GM21825 (cell line): Measurements from ENCODE around the gene PMIS2.

ENCODE experiments used
- ATAC-seq: cut with Tn5 transposase; IDR thresholded peaks from one replicate; pipeline ENCODE4 v1.9.1; 2021; ENCODE audit warnings: mild to moderate bottlenecking, moderate library complexity; ENCODE audit not compliant: unreplicated experiment

Gene PMIS2

GRCh38 chr19:35556025-35556590, 29.9 kb upstream of the PMIS2 start:
- no peak for ATAC-seq

DNA sequence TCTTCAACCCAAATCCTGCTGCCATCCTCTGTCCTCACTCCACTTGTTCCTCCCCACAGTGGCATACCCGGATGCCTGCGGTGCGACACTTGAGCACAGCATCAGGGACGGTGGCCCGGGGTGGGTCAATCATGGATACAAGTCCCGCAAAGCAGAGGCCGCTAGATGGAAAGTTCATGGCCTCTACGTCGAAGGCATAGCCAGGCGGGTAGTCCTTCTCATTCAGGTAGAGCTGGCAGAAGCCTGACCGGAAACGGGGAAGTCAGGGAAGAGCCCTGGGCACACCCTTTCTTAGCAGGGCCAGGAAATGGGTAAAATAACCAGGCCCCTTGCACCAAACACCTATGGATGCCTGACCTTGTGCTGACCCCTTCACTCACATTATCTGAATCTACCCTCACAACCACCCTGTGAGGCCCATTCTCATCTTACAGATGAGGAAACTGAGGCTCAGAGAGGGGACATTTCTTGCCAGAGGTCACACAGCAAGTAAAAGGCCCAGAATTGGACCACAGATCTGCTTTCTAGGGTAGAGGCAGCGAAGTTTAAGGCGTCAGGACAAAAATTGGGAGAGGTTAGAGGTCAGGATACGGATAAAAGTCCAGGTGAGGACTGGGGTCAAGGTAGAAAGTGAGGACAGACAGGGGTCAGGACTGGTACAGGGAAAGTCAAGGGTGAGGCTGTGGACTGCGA, 29.0 kb upstream of the PMIS2 start:
- ATAC-seq = no peak

DNA sequence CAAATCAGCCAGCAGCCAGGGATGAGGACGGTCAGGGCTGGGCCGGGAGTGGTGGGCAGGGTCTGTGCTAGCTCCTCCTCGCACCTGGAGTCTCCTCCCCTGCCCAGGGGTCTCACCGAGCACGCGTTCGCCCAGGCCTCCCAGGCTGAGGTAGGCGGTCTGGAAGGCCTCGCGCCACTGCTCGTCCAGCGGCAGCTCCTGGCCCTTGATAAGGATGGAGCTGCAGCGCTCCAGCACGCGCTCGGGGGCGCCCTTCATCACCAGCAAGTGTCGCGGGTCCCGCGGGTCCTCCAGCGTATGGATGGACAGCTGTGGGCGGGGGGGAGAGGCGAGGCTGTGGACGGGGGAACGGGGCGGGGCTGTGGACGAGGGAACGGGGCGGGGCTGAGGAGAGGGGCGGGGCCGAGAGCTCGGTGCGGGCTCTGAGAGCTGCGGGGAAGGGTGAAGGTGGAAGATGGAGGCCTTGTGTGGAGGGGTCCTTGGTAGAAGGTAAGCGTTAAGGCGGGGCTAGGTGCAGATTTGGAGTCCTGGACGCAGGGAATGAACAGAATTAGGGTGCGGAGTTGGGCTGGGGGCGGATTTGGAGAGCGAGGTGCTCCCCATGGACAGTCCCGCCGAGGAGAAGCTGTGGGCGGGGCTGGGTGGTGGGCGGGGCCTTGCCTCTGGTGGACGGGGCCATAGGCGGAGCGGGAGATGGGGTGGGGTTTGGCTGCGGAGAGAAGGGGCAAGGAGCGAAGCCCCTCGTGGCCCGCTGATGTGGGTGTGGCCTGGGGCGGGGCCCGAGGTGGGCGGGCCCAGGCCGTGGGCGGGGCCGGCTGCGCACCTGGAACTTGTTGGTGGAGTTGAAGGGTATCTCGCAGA, 28.2 kb upstream of the PMIS2 start:
- no peak for ATAC-seq

- no peak for ATAC-seq
Measured at GRCh38 chr19:35558400-35559280, 27.3 kb upstream of the PMIS2 start.

- peak; percentile 60 for ATAC-seq
Measured at GRCh38 chr19:35559281-35559659, 26.7 kb upstream of the PMIS2 start.

DNA sequence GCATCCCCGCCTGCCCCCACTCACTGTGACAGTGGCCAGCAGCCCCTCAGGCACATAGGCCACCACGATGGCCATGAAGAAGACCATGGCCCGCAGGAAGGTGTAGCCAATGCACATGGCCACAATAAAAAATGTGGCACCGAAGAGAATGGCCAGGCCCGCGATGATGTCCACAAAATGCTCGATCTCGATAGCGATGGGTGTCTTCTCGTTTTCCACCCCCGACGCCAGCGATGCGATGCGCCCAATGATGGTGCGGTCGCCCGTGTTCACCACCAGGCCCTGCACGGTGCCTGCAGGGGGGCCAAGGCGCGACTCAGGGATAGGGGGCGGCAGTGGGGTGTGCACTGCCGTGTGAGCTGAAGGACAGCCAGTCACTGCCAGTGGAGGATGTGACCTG, 26.2 kb upstream of the PMIS2 start:
- ATAC-seq = no peak

DNA sequence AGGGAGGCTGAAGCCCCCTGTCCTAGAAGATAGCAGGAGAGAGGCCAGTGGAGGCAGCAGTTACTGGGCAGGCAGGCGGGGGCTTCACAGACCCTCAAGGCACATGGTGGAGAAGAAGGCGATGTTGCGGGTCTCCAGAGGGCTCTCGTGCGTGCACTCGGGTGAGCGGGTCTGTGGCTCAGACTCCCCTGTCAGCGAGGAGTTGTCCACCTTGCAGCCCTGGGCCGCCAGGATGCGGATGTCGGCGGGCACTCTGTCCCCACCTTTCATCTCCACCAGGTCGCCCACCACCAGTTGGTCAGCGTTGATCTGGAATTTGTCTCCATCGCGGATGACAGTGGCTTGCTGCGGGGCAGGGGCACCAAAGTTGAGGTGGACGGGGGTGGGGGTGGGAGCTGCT, 25.7 kb upstream of the PMIS2 start:
- ATAC-seq = no peak

- ATAC-seq = no peak
Measured at GRCh38 chr19:35560677-35561076, 25.3 kb upstream of the PMIS2 start.

GRCh38 chr19:35561436-35561835, 24.5 kb upstream of the PMIS2 start:
- no peak for ATAC-seq

GRCh38 chr19:35562336-35562735, 23.6 kb upstream of the PMIS2 start:
- ATAC-seq = no peak

DNA sequence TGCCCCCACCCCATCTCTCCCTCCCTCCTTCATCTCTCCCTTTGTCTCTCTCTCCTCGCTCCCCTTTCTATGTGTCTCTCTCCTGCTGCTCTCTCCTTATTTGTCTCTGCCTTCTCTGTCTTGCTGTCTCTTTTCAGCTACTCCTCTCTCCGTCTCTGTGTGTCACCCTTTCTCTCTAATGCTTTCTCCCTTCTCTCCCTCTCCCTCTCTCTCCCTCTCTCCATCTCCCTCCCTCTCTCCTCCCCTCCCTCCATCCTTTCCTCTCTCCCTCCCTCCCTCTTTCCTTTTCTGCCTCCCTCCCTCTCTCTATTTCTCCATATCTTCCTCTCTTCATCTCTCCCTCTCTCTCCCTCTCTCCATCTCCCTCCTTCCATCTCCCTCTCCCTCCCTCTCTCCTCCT, 23.2 kb upstream of the PMIS2 start:
- no peak for ATAC-seq

- no peak for ATAC-seq
Measured at GRCh38 chr19:35563207-35563829, 22.7 kb upstream of the PMIS2 start, which contains the start of gene ATP4A. ATP4A (minus strand) TSS chr19:35563658; CDS start chr19:35563629, 29 bp downstream.

GRCh38 chr19:35565016-35565856, 20.7 kb upstream of the PMIS2 start:
- no peak for ATAC-seq

- ATAC-seq = no peak
Measured at GRCh38 chr19:35566738-35567137, 19.2 kb upstream of the PMIS2 start.

DNA sequence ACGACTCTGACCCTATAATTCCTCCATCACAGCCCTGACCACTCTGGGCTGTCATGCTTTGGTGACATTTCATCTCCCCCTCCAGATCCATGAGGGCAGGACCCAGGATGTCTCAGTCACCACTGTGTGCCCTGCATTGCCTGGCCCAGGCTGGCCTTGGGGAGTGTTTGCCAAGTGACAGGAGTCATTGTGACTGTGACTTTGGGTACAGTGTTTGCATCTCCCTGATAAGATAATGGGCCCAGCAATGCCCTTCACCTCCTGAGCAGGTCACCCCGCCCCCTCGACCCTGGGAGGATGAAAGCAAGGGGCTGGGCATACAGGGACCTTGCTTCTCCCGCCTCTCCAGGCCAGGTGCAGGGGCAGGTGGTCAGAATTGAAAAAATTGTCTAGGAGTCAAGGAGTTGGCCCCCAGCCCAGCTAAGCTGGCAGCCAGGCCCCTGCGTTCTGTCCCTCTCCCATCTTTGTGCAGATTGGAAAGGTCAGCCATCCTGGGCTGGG, 16.6 kb upstream of the PMIS2 start:
- no peak for ATAC-seq

DNA sequence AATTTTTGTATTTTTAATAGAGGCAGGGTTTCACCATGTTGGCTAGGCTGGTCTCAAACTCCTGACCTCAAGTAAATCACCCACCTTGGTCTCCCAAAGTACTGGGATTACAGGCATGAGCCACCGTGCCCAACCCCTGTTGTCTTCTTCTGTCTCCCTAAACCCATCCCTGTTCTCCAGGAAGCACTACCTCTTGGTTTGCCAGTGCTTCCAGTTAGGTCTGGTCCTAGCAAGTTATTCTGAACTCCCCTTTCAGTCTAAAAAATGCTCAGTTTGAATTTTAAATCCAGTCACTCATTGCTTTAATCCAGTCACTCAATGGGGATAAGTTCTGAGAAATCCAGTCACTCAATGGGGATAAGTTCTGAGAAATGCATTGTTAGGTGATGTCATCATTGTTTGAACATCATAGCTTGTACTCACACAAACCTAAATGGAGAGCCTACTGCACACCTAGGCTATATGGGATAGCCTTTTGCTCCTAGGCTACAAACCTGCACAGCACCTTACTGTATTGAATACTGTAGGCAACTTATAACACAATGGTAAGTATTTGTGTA, 14.5 kb upstream of the PMIS2 start:
- no peak for ATAC-seq

DNA sequence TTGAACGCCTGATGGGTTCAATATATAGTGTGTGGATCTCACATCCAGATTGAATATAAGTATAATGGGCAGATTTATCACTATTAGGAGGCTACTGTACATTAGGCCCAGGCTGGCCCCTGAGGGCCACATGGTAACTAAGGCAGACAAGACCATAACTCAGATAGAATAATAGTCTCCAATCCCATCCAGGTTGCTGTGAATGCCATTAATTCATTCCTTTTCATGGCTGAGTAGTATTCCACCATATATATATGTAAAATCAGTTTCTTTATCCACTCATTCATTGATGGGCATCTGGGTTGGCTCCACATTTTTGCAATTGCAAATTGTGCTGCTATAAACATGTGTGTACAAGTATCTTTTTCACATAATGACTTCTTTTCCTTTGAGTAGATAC, 8.1 kb upstream of the PMIS2 start:
- no peak for ATAC-seq

- ATAC-seq = no peak
Measured at GRCh38 chr19:35578707-35579106, 7.3 kb upstream of the PMIS2 start.

DNA sequence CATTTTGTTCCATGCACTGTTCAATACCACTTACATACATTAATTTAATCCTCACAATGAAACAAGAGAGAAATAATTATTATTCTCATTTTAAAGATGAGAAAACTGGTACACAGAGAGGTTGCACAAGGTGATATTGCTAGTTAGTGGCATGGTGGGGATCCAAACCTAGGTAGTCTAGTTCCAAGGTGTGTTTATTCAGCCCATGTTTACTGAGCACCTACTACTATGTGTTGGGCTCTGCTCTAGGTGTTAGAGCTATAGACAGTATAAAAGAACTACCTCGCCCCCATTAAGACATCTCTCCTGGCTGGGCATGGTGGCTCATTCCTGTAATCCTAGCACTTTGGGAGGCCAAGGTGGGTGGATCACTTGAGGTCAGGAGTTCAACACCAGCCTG, 3.2 kb upstream of the PMIS2 start:
- ATAC-seq = no peak
